ENCODE results near the gene ZNF717.

- TF ChIP-seq, protein P1, sequence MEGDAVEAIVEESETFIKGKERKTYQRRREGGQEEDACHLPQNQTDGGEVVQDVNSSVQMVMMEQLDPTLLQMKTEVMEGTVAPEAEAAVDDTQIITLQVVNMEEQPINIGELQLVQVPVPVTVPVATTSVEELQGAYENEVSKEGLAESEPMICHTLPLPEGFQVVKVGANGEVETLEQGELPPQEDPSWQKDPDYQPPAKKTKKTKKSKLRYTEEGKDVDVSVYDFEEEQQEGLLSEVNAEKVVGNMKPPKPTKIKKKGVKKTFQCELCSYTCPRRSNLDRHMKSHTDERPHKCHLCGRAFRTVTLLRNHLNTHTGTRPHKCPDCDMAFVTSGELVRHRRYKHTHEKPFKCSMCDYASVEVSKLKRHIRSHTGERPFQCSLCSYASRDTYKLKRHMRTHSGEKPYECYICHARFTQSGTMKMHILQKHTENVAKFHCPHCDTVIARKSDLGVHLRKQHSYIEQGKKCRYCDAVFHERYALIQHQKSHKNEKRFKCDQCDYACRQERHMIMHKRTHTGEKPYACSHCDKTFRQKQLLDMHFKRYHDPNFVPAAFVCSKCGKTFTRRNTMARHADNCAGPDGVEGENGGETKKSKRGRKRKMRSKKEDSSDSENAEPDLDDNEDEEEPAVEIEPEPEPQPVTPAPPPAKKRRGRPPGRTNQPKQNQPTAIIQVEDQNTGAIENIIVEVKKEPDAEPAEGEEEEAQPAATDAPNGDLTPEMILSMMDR (IDR thresholded peaks at IDR 0.05) = no peak
- no peak for TF ChIP-seq POLR2AphosphoS5 (IDR thresholded peaks at IDR 0.05)
- no peak for TF ChIP-seq POLR2A (IDR thresholded peaks at IDR 0.05)
- no peak for TF ChIP-seq EP300 (IDR thresholded peaks at IDR 0.05)
Observed at GRCh38 chr3:75768303-75769017, 16.9 kb downstream of the ZNF717 start.
